ENCODE measurements around the gene KDM3B.

KDM3B gene

DNA sequence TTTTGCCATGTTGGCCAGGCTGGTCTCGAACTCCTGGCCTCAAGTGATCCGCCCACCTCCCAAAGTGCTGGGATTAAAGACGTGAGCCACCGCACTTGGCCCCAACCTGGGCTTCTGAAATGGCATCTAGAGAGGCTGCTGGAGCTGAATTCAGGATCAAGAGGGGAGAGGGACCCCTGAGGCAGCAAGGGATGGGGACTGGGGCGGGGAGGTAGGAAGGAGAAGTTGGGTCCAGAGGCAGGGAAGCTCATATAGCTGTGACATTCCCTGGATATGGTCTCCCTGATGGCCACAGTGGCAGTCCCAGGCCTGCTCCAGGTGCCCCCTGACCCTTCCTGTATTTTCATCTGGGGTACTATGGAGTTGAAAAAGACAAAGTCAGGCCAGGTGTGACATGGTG, 98.5 kb downstream of the KDM3B start:
- DNase-seq, result no peak

GRCh38 chr5:138452720-138453119, 100.2 kb downstream of the KDM3B start:
- no peak for DNase-seq

- no peak for DNase-seq
Measured at GRCh38 chr5:138453590-138453989, 101.1 kb downstream of the KDM3B start.

DNA sequence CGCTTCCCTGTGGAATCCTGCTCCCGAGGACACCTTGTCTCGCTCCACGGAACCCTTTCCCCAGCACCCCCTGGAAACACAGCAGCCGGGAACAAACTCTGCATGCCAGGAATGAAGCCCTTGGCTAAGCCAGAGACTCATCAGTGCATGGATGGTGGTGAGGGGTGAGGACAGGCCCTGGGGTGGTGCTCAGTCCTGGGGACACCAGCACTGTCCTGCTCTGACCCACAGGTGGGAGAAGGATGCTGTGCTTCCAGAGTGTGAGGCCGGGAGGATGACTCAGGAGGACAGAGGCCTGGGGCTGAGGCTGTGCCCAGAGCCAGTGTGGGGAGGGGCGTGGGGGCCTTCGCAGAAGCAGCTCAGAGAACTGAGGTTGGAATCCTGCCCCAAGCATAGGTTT, 101.6 kb downstream of the KDM3B start:
- DNase-seq, result no peak

GRCh38 chr5:138455232-138455930, 102.9 kb downstream of the KDM3B start:
- no peak for DNase-seq

DNA sequence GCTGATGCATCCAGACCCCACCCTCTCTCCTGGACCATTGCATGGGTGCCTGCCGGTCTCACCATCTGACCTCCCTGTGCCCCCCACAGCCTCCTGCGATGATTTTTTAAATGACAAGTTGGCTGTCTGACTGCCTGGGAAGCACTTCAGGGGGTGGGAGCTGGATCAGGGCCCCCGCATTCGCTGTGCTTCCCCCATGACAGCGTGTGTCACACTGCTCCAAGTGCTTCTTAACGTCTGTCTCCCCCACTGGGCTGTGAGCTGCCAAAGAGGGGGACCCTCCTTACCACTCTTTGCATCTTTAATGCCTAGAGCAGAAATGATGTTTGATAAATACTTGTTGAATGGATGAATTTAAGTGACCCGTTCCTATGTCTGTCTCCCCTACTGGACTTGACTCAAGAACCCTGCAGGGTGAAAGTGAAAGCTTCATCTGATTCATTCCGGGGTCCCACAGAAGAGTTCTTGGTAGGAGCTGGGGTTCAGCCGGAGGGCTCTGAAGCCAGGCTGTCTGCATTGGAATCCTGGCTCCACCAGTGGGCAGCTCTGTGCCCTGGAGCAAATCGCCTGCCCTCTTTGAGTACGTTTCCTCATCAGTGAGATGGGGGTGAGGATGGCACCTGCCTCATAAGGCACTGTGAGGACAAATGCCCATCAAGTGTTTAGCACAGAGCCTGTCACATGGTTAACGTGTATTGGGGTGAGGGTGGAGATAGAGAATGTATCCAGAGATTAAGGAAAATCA, 105.2 kb downstream of the KDM3B start:
- no peak for DNase-seq

DNA sequence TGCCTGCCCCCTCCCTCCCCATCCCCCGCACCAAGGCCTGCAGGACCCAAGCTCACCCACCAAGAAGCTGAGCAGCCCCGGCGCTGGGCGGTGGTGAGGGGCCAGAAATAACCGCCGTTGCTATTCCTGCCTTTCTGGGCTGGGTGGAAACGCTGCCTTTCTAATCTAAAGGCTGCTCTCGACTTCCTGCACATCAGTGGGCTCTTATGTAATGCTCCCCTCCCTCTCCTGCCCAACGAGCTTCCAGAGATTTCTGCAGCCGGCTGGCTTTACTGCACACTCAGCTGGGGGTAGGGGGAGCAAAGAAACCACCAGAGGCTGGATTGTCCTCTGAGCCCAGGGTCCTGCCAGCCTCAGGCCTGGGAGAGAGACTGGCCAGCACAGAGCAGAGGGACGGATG, 105.9 kb downstream of the KDM3B start:
- no peak for DNase-seq

GRCh38 chr5:138458856-138459255, 106.4 kb downstream of the KDM3B start:
- DNase-seq, result no peak

GRCh38 chr5:138459311-138459933, 106.9 kb downstream of the KDM3B start:
- peak; percentile 95 for DNase-seq

DNA sequence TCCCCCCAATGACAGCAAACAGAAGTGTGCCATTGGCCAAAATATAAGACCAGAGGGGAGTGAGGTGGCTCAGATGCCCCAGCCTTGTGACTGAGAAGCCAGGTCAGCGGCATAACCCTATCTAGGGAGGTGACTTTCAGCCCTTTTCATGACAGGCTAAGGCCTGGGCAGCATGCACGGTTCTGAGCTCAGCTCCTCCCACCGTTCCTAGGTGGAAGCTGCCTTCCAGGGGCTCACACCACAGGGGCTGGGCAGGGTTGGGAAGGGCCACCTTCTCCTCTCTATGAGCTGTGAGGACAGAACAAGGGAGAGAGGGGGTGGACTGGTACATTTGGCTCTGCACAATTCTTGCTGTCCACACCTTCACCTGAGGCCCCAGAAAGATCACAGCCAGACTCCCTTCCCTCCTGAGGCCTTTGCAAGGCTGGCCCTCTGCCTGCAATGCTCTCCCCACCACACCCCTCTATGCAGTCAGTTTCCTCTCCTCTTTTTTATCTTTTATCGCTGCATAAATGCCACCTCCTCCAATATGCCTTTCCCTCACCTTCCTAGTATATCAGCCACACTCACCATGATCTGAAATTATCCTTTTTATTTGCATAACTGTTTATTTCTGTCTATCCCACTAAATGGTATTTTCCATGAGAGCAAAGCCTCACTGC, 107.7 kb downstream of the KDM3B start:
- DNase-seq, result no peak

DNA sequence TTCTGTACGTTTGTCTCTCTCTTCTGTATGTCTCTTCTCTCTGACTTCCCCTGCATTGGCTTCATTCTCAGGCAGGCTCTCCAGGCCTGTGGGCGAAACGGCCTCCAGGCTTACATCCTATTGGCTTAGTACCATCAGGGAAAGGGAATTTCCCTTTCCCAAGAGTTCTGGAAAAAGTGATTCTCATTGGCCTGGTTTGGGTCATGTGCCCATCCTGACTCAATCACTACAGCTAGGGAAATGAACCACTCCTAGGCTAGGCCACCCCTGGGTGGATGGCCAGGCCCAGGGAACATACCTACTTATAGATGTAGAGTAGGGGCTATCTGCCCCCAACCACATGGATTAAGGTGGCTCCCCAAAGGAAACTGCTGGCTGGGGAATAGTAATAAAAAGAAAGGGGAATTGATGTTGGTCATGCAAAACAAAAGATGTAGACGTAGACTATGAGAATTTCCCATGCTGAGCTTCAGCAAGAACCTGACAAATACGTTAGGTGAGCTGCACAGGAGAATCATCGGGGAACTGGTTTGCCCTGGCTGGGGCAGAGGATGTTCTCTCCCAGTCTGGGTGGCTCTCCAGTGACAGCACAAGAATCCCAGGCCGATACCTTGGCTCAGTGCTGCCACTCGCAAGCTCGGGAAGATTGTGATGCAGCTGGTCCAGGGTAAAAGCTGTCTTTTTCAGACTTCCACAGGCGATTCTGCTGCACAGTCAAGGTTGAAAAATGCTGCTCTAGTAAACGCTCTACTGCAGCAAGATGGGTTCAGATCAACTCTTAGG, 109.0 kb downstream of the KDM3B start:
- no peak for DNase-seq

- no peak for DNase-seq
Measured at GRCh38 chr5:138463419-138464007, 111.0 kb downstream of the KDM3B start.

- DNase-seq, result peak; percentile 95
Measured at GRCh38 chr5:138464008-138464387, 111.5 kb downstream of the KDM3B start.

GRCh38 chr5:138464388-138465260, 112.1 kb downstream of the KDM3B start:
- DNase-seq, result peak; percentile 96

DNA sequence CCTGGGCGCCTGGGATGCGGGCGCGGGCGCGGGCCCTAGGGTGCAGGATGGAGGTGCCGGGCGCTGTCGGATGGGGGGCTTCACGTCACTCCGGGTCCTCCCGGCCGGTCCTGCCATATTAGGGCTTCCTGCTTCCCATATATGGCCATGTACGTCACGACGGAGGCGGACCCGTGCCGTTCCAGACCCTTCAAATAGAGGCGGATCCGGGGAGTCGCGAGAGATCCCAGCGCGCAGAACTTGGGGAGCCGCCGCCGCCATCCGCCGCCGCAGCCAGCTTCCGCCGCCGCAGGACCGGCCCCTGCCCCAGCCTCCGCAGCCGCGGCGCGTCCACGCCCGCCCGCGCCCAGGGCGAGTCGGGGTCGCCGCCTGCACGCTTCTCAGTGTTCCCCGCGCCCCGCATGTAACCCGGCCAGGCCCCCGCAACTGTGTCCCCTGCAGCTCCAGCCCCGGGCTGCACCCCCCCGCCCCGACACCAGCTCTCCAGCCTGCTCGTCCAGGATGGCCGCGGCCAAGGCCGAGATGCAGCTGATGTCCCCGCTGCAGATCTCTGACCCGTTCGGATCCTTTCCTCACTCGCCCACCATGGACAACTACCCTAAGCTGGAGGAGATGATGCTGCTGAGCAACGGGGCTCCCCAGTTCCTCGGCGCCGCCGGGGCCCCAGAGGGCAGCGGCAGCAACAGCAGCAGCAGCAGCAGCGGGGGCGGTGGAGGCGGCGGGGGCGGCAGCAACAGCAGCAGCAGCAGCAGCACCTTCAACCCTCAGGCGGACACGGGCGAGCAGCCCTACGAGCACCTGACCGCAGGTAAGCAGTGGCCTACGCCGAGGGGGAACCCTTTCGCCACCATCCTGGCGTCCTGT, 113.0 kb downstream of the KDM3B start, which contains the start of gene EGR1:
Gene EGR1, plus strand, starts transcription at position 219 of the 864 bp plus-strand sequence. Its CDS starts 283 bp downstream, at position 502.
- peak; percentile 97 for DNase-seq

DNA sequence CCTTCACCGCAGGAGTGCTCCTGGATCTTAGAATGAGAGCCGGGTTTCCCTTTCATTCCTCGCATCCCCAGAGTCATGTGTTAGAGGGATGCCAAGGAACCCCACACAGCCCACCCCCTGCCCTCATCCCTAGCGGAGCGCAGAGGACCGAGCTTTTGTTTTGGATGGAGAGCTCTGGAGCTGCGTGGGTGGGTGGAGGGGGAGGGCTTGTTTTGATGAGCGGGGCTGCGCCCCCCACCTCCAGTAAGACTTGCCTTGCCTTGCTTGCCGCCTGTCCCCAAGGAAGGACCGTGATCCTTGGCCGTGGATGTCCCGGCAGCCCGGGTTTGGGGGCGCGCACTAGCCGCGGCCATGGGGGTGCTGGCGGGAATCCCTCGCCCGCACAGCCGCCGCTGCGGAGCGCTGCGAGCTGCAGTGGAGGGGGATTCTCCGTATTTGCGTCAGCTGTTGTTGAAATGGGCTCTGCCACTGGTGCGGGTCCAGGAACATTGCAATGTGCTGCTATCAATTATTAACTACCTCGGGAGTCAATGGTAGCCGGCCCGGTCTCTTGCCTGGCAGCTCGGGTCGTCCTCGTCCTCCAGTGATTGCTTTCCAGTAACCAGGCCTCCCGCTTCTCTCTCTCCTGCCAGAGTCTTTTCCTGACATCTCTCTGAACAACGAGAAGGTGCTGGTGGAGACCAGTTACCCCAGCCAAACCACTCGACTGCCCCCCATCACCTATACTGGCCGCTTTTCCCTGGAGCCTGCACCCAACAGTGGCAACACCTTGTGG, 113.8 kb downstream of the KDM3B start:
- peak; percentile 48 for DNase-seq

GRCh38 chr5:138466900-138467710, 114.6 kb downstream of the KDM3B start:
- DNase-seq, result no peak

DNA sequence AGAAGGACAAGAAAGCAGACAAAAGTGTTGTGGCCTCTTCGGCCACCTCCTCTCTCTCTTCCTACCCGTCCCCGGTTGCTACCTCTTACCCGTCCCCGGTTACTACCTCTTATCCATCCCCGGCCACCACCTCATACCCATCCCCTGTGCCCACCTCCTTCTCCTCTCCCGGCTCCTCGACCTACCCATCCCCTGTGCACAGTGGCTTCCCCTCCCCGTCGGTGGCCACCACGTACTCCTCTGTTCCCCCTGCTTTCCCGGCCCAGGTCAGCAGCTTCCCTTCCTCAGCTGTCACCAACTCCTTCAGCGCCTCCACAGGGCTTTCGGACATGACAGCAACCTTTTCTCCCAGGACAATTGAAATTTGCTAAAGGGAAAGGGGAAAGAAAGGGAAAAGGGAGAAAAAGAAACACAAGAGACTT, 115.2 kb downstream of the KDM3B start:
- DNase-seq, result no peak
